Measurements from ENCODE around the gene MEX3C.

DNA sequence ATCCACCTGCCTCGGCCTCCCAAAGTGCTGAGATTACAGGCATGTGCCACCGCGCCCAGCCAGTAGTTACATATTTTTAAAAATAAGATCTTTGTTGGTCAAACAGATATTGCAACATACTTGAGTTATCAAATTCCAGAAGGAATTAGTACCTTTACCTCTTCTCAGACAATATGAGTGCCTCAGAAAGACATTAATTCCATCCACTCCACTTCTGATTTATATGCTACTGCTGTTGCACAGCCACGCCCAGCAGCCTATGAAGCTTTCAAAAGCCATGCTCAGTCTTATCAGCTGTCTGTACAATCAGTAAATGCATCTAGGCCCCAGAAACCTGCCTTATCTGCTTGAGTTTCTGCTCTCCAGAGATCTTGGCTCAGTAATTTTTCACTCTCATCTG lies 47.8 kb downstream of the MEX3C start:
- TF ChIP-seq ZNF8 (CRISPR knock-in tag; IDR thresholded peaks at IDR 0.05) (no peak), RARB (CRISPR knock-in tag; IDR thresholded peaks at IDR 0.05) (no peak), OSR1 (CRISPR knock-in tag; IDR thresholded peaks at IDR 0.05) (no peak), TCF4 (CRISPR knock-in tag; IDR thresholded peaks at IDR 0.05; ENCODE audit: borderline replicate concordance) (no peak), ESRRG (CRISPR knock-in tag; IDR thresholded peaks at IDR 0.05) (no peak), ZNF565 (CRISPR knock-in tag; conservative IDR thresholded peaks at IDR 0.05; ENCODE audit: low read depth) (no peak), ARNTL (CRISPR knock-in tag; IDR thresholded peaks at IDR 0.05; ENCODE audit: borderline replicate concordance, low read depth) (no peak), GLIS3 (CRISPR knock-in tag; IDR thresholded peaks at IDR 0.05) (no peak)
- TF ChIP-seq, protein P1, sequence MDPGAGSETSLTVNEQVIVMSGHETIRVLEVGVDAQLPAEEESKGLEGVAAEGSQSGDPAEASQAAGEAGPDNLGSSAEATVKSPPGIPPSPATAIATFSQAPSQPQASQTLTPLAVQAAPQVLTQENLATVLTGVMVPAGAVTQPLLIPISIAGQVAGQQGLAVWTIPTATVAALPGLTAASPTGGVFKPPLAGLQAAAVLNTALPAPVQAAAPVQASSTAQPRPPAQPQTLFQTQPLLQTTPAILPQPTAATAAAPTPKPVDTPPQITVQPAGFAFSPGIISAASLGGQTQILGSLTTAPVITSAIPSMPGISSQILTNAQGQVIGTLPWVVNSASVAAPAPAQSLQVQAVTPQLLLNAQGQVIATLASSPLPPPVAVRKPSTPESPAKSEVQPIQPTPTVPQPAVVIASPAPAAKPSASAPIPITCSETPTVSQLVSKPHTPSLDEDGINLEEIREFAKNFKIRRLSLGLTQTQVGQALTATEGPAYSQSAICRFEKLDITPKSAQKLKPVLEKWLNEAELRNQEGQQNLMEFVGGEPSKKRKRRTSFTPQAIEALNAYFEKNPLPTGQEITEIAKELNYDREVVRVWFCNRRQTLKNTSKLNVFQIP (CRISPR knock-in tag; IDR thresholded peaks at IDR 0.05; ENCODE audit: borderline replicate concordance, low read depth): no peak
- TF ChIP-seq, protein P2, sequence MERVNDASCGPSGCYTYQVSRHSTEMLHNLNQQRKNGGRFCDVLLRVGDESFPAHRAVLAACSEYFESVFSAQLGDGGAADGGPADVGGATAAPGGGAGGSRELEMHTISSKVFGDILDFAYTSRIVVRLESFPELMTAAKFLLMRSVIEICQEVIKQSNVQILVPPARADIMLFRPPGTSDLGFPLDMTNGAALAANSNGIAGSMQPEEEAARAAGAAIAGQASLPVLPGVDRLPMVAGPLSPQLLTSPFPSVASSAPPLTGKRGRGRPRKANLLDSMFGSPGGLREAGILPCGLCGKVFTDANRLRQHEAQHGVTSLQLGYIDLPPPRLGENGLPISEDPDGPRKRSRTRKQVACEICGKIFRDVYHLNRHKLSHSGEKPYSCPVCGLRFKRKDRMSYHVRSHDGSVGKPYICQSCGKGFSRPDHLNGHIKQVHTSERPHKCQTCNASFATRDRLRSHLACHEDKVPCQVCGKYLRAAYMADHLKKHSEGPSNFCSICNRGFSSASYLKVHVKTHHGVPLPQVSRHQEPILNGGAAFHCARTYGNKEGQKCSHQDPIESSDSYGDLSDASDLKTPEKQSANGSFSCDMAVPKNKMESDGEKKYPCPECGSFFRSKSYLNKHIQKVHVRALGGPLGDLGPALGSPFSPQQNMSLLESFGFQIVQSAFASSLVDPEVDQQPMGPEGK (CRISPR knock-in tag; IDR thresholded peaks at IDR 0.05; ENCODE audit: borderline replicate concordance): no peak

Data from SK-N-SH treated with all-trans-retinoic acid at 6 μM for 48 hours (cell line).